Loucy (cell line): ENCODE measurements around the gene USP15.

Experiments used
- H2AFZ ChIP-seq: fragments of 200-600 bp; sonication (generic); 2 replicates; pipeline ENCODE4 v1.6.0; 2016; ENCODE audit warnings: antibody characterized with exemption, mild to moderate bottlenecking, low read length, moderate library complexity
- H3F3A ChIP-seq: fragments of 200-600 bp; 2 replicates; pipeline ENCODE4 v1.6.0; 2016; ENCODE audit warnings: antibody characterized with exemption, low read depth, mild to moderate bottlenecking
- H3K27me3 ChIP-seq: fragments of 200-600 bp; sonication (generic); 2 replicates; pipeline ENCODE4 v1.6.1; 2014; ENCODE audit warnings: low read length, mild to moderate bottlenecking; ENCODE audit not compliant: insufficient read depth, poor library complexity, severe bottlenecking
- H3K36me3 ChIP-seq: fragments of 200-600 bp; sonication (generic); 2 replicates; pipeline ENCODE4 v1.6.1; 2016; ENCODE audit warnings: low read length; ENCODE audit not compliant: insufficient read depth
- H3K4me1 ChIP-seq: fragments of 200-600 bp; sonication (generic); 2 replicates; pipeline ENCODE4 v1.5.1; 2014; ENCODE audit warnings: low read length, mild to moderate bottlenecking; ENCODE audit not compliant: insufficient read depth, poor library complexity, severe bottlenecking
- H3K4me2 ChIP-seq: fragments of 200-600 bp; sonication (generic); 2 replicates; pipeline ENCODE4 v1.6.0; 2014; ENCODE audit warnings: antibody characterized with exemption, low read length, low read depth, mild to moderate bottlenecking; ENCODE audit not compliant: poor library complexity, severe bottlenecking
- H3K4me3 ChIP-seq: fragments of 200-600 bp; sonication (generic); 2 replicates; pipeline ENCODE4 v1.5.1; 2014; ENCODE audit warnings: low read length, mild to moderate bottlenecking, mixed read lengths; ENCODE audit not compliant: poor library complexity, severe bottlenecking
- H3K79me2 ChIP-seq: fragments of 200-600 bp; sonication (generic); 2 replicates; pipeline ENCODE4 v1.6.1; 2014; ENCODE audit warnings: low read length; ENCODE audit not compliant: insufficient read depth
- H3K9ac ChIP-seq: fragments of 200-600 bp; sonication (generic); 2 replicates; pipeline ENCODE4 v1.6.0; 2014; ENCODE audit warnings: mild to moderate bottlenecking, low read depth, low read length, moderate library complexity; ENCODE audit not compliant: poor library complexity, severe bottlenecking
- H3K9me2 ChIP-seq: fragments of 200-600 bp; sonication (generic); replicated peaks from 2 replicates; pipeline ENCODE4 v1.6.1; 2016; ENCODE audit warnings: low read depth, low read length, mixed read lengths
- H3K9me3 ChIP-seq: fragments of 200-600 bp; sonication (generic); 2 replicates; pipeline ENCODE4 v1.6.1; 2014; ENCODE audit warnings: mild to moderate bottlenecking, antibody characterized with exemption, low read length, low read depth; ENCODE audit not compliant: insufficient read depth
- H4K20me1 ChIP-seq: fragments of 200-600 bp; sonication (generic); 2 replicates; pipeline ENCODE4 v1.6.0; 2014; ENCODE audit warnings: antibody characterized with exemption, low read length, mild to moderate bottlenecking; ENCODE audit not compliant: insufficient read depth, poor library complexity, severe bottlenecking
- CTCF ChIP-seq: fragments of 200-600 bp; sonication (generic); conservative IDR thresholded peaks from 2 replicates; pipeline ENCODE4 v1.5.1; 2014; ENCODE audit warnings: mild to moderate bottlenecking, antibody characterized with exemption, low read length
- EZH2phosphoT487 ChIP-seq: fragments of 200-600 bp; IDR thresholded peaks from 2 replicates; pipeline ENCODE4 v1.6.1; 2018; ENCODE audit warnings: antibody characterized with exemption, mild to moderate bottlenecking, moderate library complexity, borderline replicate concordance

USP15 gene

GRCh38 chr12:62272936-62273552 lies 12.8 kb downstream of the USP15 start:
- no peak overlapping the region for H3K9ac ChIP-seq
- TF ChIP-seq CTCF (no peak), EZH2phosphoT487 (no peak)
- peaks cover 99% of the 10 kb centered on the region for H4K20me1 ChIP-seq

GRCh38 chr12:62273724-62274380 lies 13.6 kb downstream of the USP15 start:
- Histone ChIP-seq H3K9me2 (no peaks in the 10 kb centered on the region), H3K4me2 (peak overlapping the region; percentile 10), H3F3A (0 out of 2 replicates have a peak, but pooled peaks cover under 1% of the 10 kb centered on the region), H4K20me1 (peaks cover 98% of the 10 kb centered on the region), H3K79me2 (peaks cover 100% of the 10 kb centered on the region), H3K9ac (no peak overlapping the region), H3K4me1 (peaks cover 37% of the 10 kb centered on the region), H3K4me3 (no peak overlapping the region), H3K36me3 (no peaks in the 10 kb centered on the region), H3K9me3 (no peaks in the 10 kb centered on the region), H2AFZ (no peak overlapping the region), H3K27me3 (no peaks in the 10 kb centered on the region)
- TF ChIP-seq EZH2phosphoT487: no peak
- no peak for TF ChIP-seq CTCF

More at GRCh38 chr12:62272936-62273552, 12.8 kb downstream of the USP15 start:
- peaks cover 100% of the 10 kb centered on the region for H3K79me2 ChIP-seq
- no peak overlapping the region for H2AFZ ChIP-seq
- H3K4me3 ChIP-seq: no peak overlapping the region
- H3K36me3 ChIP-seq: no peaks in the 10 kb centered on the region
- peaks cover 8% of the 10 kb centered on the region; the same call in 1 of the 2 replicates for H3F3A ChIP-seq
- H3K4me2 ChIP-seq: peak overlapping the region; percentile 7
- H3K4me1 ChIP-seq: peaks cover 45% of the 10 kb centered on the region
- no peaks in the 10 kb centered on the region for H3K27me3 ChIP-seq
- H3K9me3 ChIP-seq: no peaks in the 10 kb centered on the region
- H3K9me2 ChIP-seq: no peaks in the 10 kb centered on the region

GRCh38 chr12:62278022-62278421 lies 17.8 kb downstream of the USP15 start:
- H3K79me2 ChIP-seq: peaks cover 100% of the 10 kb centered on the region
- TF ChIP-seq EZH2phosphoT487: no peak
- no peak for TF ChIP-seq CTCF
- no peaks in the 10 kb centered on the region for H3K9me3 ChIP-seq
- H3K4me1 ChIP-seq: peaks cover 32% of the 10 kb centered on the region
- no peaks in the 10 kb centered on the region for H3K27me3 ChIP-seq
- no peaks in the 10 kb centered on the region; the same call in 1 of the 2 replicates for H3K36me3 ChIP-seq
- H3K9me2 ChIP-seq: no peaks in the 10 kb centered on the region
- no peak overlapping the region for H3K4me3 ChIP-seq
- peaks cover 97% of the 10 kb centered on the region for H4K20me1 ChIP-seq
- H3K9ac ChIP-seq: no peak overlapping the region
- no peaks in the 10 kb centered on the region for H3F3A ChIP-seq
- H3K4me2 ChIP-seq: no peak overlapping the region
- H2AFZ ChIP-seq: no peak overlapping the region
